ENCODE measurements around the gene POU6F2.
"Not testable (repeated sequence)": the region's sequence is repeated elsewhere in the genome, so short reads cannot be mapped to it uniquely, and the experiment has no call there.

POU6F2 gene

DNA sequence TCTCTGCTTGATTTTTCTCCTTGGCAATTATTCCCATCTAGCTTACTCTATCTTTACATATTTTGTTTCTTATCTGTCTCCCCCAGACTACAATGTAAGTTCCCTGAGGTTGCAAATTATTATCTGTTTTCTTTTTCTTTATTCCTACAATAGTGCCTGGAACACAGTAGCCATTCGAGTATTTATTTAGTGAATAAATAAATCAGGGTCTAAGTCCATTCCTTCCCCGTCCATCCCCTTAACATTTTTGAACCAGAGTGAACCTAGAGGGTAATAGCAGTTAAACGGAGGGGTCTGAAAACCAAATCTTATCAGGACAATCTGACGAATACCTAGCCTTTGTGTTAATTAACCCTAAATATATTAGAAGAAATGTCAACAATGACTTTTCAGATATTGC lies 335.7 kb downstream of the POU6F2 start:
- no peak for DNase-seq (ENCODE audit: low read depth in 2 of 2)
- no peak for TF ChIP-seq CTCF (IDR thresholded peaks at IDR 0.05; ENCODE audit: low read depth, low read length)
- H3K4me3 ChIP-seq (replicated peaks in 1 of 2; ENCODE audit: low read depth in 2 of 2, low read length in 2 of 2) = no peak overlapping the region

DNA sequence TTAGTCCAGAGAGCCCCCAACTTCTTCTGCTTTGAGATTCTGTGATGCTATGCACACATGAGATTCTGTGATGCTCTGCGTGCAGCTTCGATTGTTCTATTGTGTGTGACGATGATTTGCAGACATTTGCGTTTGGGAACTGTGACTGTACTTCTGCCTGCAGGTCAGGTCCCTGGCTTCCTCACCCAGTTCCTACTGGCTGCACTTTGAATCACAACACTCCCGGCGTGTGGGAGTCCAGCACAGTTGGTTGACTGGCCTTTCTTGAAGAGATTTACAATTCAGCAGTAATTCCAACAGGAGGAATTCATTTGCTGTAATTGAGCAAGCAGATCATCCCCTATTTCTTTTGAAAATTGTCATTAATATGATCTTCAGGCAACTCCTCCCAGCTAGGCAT lies 336.3 kb downstream of the POU6F2 start:
- no peak overlapping the region for H3K4me3 ChIP-seq (replicated peaks in 1 of 2; ENCODE audit: low read depth in 2 of 2, low read length in 2 of 2)
- no peak for TF ChIP-seq CTCF (IDR thresholded peaks at IDR 0.05; ENCODE audit: low read depth, low read length)
- DNase-seq (ENCODE audit: low read depth in 2 of 2) = no peak

DNA sequence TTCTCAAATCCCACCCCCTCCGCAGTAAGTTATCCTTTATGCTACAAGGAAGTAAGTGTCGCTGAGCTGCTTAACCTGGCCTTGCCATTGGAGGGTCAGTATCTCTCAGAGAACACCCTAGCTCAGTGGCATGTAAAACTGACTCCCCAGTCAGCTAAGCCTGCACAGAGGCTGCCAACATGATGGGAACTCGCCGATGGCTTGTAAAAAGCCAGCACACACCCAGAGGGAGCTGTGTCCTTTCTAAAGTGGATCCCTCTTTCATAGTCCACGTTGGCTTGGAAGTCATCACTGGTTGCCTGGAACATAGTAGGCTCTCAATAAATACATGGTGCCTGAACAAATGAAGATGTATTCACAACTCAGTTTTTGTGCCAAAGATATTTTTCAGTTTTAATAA lies 339.4 kb downstream of the POU6F2 start:
- no peak for TF ChIP-seq CTCF (IDR thresholded peaks at IDR 0.05; ENCODE audit: low read depth, low read length)
- DNase-seq (ENCODE audit: low read depth in 2 of 2) = no peak
- no peak overlapping the region for H3K4me3 ChIP-seq (replicated peaks in 1 of 2; ENCODE audit: low read depth in 2 of 2, low read length in 2 of 2)

- H3K4me3 ChIP-seq (replicated peaks in 1 of 2; ENCODE audit: low read depth in 2 of 2, low read length in 2 of 2) = no peak overlapping the region
- TF ChIP-seq CTCF (IDR thresholded peaks at IDR 0.05; ENCODE audit: low read depth, low read length) = no peak
- no peak for DNase-seq (ENCODE audit: low read depth in 2 of 2)
Measured at GRCh38 chr7:39317896-39318295, 340.2 kb downstream of the POU6F2 start.

DNA sequence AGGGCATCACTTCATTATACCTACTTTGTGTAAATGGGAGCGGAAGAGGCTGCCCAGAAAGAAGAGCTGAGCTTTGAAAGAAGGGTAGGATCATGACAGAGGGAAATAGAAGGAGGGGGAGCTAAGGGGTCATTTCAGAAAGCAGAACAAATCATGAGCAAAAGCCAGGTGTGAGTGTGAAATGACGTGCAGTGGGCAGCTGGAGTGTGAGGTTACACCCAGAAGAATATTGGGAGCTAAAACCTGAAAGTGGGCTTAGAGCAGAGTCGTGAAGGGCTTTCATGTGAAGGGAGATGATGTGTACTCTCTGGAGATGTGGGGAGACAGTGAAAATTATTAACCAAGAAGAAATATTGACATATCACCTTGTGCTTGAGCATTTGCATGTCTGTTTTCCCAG lies 343.5 kb downstream of the POU6F2 start:
- no peak overlapping the region for H3K4me3 ChIP-seq (replicated peaks in 1 of 2; ENCODE audit: low read depth in 2 of 2, low read length in 2 of 2)
- DNase-seq (ENCODE audit: low read depth in 2 of 2) = no peak
- no peak for TF ChIP-seq CTCF (IDR thresholded peaks at IDR 0.05; ENCODE audit: low read depth, low read length)

GRCh38 chr7:39321909-39322498 lies 344.3 kb downstream of the POU6F2 start:
- no peak for DNase-seq (ENCODE audit: low read depth in 2 of 2)
- TF ChIP-seq CTCF (IDR thresholded peaks at IDR 0.05; ENCODE audit: low read depth, low read length) = no peak
- no peak overlapping the region for H3K4me3 ChIP-seq (replicated peaks in 1 of 2; ENCODE audit: low read depth in 2 of 2, low read length in 2 of 2)

- H3K4me3 ChIP-seq (replicated peaks in 1 of 2; ENCODE audit: low read depth in 2 of 2, low read length in 2 of 2) = no peak overlapping the region
- DNase-seq (ENCODE audit: low read depth in 2 of 2) = no peak
- no peak for TF ChIP-seq CTCF (IDR thresholded peaks at IDR 0.05; ENCODE audit: low read depth, low read length)
Measured at GRCh38 chr7:39324139-39324760, 346.5 kb downstream of the POU6F2 start.

DNA sequence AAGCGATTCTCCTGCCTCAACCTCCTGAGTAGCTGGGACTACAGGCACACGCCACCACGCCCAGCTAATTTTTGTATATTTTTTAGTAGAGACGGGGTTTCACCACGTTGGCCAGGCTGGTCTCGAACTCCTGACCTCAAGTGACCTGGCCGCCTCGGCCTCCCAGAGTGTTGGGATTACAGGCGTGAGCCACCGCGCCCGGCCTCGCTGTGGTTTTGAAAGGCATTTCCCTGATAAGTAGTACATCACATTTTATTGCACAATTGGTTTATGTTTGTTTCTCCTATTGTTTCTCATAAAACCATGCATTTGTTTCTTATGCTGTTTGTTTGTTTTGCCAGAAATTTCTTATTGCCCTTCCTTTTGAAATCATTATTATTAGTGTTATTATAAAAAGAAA lies 353.9 kb downstream of the POU6F2 start:
- not testable (repeated sequence) for H3K4me3 ChIP-seq (replicated peaks in 1 of 2; ENCODE audit: low read depth in 2 of 2, low read length in 2 of 2)
- peak; percentile 8 to 41 for DNase-seq (ENCODE audit: low read depth in 2 of 2)

Data from cardiac fibroblast (primary cell).